A673 (cell line): ENCODE data around the gene CDK19. TPM values are rescaled to one million over a fixed set of nuclear protein-coding genes. Genes with fewer than 3 reads are reported as not detected.

Source experiments
- BruUV-seq: library from RNA; stranded (reverse); fragments of 400-500 nt; replicated peaks from 2 replicates; lab custom pipeline; 2021; lab: Mats Ljungman, UMichigan
- CTCF ChIA-PET: fragments of 300-600 bp; sonication (Branson Sonifier 250); formaldehyde crosslinking; loops from one replicate; lab custom pipeline; 2022; ENCODE audit warnings: antibody characterized with exemption; lab: Charles Lee
- POLR2A ChIA-PET: fragments of 300-600 bp; sonication (Branson Sonifier 250); formaldehyde crosslinking; loops from one replicate; lab custom pipeline; 2022; ENCODE audit warnings: antibody characterized with exemption; ENCODE audit not compliant: low non-redundant PET; lab: Charles Lee
- DNase-seq: peaks from one replicate; pipeline ENCODE4 v3.0.0-alpha.2; 2015; ENCODE audit warnings: low spot score
- H3K27ac ChIP-seq: fragments of 200-600 bp; sonication (generic); 2 replicates; pipeline ENCODE4 v1.5.1; 2016; ENCODE audit warnings: mixed run types, low read depth, mild to moderate bottlenecking, mixed read lengths, antibody characterized with exemption, low read length; ENCODE audit not compliant: poor library complexity, severe bottlenecking
- H3K27me3 ChIP-seq: fragments of 200-600 bp; sonication (generic); replicated peaks from 2 replicates; pipeline ENCODE4 v1.6.1; 2017; ENCODE audit warnings: mixed run types, low read depth, mild to moderate bottlenecking, mixed read lengths, antibody characterized with exemption, low read length; ENCODE audit not compliant: insufficient read depth, poor library complexity
- H3K36me3 ChIP-seq: fragments of 200-600 bp; sonication (generic); 2 replicates; pipeline ENCODE4 v1.6.1; 2016; ENCODE audit warnings: mixed run types, mild to moderate bottlenecking, mixed read lengths, antibody characterized with exemption, low read length; ENCODE audit not compliant: insufficient read depth, poor library complexity, severe bottlenecking
- H3K4me1 ChIP-seq: fragments of 200-600 bp; sonication (generic); 2 replicates; pipeline ENCODE4 v1.6.1; 2017; ENCODE audit warnings: mixed run types, mild to moderate bottlenecking, mixed read lengths, antibody characterized with exemption, low read length; ENCODE audit not compliant: insufficient read depth, poor library complexity, severe bottlenecking
- H3K4me3 ChIP-seq: fragments of 200-600 bp; sonication (generic); 2 replicates; pipeline ENCODE4 v1.5.1; 2016; ENCODE audit warnings: low read depth, mixed run types, mild to moderate bottlenecking, mixed read lengths, low read length; ENCODE audit not compliant: poor library complexity, severe bottlenecking
- H3K9me3 ChIP-seq: fragments of 200-600 bp; sonication (generic); 2 replicates; pipeline ENCODE4 v1.6.1; 2016; ENCODE audit warnings: mixed run types, low read depth, mild to moderate bottlenecking, mixed read lengths, antibody characterized with exemption, low read length; ENCODE audit not compliant: poor library complexity, severe bottlenecking
- CTCF ChIP-seq: fragments of 300-800, 200-600 bp; sonication (generic); conservative IDR thresholded peaks from 2 replicates; pipeline ENCODE4 v1.5.1; 2017; ENCODE audit warnings: low read depth, mild to moderate bottlenecking, antibody characterized with exemption, low read length, moderate library complexity, mixed read lengths
- EZH2 ChIP-seq: fragments of 200-600 bp; sonication (generic); IDR thresholded peaks from 2 replicates; pipeline ENCODE4 v1.6.1; 2017; ENCODE audit warnings: borderline replicate concordance, low read depth, mild to moderate bottlenecking, mixed read lengths, antibody characterized with exemption, low read length; ENCODE audit not compliant: poor library complexity, severe bottlenecking
- intact Hi-C: fragments of 100-400 bp; cut with micrococcal nuclease; formaldehyde crosslinking; loops from one replicate; pipeline ENCODE4 v1.10.0; 2022; ENCODE audit not compliant: unreplicated experiment
- total RNA-seq: library from RNA; stranded (reverse); gene quantifications from 2 replicates; pipeline ENCODE4 v1.2.3, GENCODE V29; 2021

Gene CDK19
- total RNA-seq, 1 experiment from 2014 or later, result 23.7 TPM

DNA sequence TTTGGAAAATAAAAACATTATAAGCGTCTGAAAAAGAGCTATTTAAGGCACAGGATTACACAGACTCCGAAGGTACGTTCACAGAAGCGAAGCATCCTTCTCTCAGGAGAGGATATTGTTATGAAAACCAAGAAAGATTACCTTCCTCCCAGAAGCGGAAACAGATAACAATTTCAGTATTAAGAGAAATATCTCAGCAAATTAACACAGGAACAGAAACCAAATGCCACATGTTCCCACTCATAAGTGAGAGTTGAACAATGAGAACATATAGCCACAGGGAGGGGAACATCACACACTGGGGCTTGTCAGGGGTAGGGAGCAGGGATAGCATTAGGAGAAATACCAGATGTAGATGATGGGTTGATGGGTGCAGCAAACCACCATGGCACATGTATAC lies 109.7 kb downstream of the CDK19 start:
- no peaks in the 10 kb centered on the region for H3K27me3 ChIP-seq
- no peak for TF ChIP-seq CTCF
- TF ChIP-seq EZH2, result no peak
- no peaks in the 10 kb centered on the region for H3K9me3 ChIP-seq
- no TSS peak for BruUV-seq
- no peaks in the 10 kb centered on the region for H3K36me3 ChIP-seq
- ChIA-PET POLR2A (no interaction called here), CTCF (no interaction called here)
- intact Hi-C loops, result no loop called here
- no peak overlapping the region for H3K4me3 ChIP-seq
- no peak for DNase-seq
- no peaks in the 10 kb centered on the region for H3K4me1 ChIP-seq
- H3K27ac ChIP-seq, result no peak overlapping the region

DNA sequence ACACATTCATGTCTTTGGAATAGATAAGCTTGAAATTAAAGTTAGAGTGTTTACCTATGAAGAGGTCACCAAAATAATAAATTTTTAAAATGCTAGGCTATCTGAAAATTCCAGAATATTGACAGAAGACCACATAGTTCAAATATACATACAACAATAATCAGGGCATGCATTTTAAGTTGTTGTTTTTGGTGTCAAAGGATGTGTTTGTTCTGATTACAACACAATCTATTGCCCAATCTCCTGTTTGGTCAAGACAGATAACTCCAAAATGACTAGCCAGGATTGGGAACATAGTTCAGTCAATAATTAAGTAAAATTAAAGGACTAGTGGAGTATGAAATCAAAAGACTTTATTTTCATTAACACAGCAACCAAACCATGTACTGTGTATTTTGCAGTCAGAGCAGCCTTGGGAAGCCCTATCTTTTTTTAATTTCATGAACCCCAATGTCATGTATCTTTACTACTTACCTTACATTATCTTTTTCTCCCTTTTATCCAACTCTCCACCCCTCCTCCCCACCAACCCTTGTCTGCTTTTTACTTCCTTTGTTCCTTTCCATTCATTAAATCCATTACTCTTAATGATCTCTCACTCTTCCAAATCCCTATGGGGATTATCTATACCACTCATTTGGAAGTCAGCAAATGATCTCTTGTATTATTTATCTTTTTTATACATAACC lies 111.2 kb downstream of the CDK19 start:
- CTCF ChIA-PET, result no interaction called here
- no peaks in the 10 kb centered on the region for H3K9me3 ChIP-seq
- H3K27ac ChIP-seq, result no peak overlapping the region
- H3K36me3 ChIP-seq, result no peaks in the 10 kb centered on the region
- POLR2A ChIA-PET, result no interaction called here
- H3K27me3 ChIP-seq, result no peaks in the 10 kb centered on the region
- H3K4me3 ChIP-seq, result no peak overlapping the region
- no TSS peak for BruUV-seq
- intact Hi-C loops, result no loop called here
- no peaks in the 10 kb centered on the region for H3K4me1 ChIP-seq
- TF ChIP-seq CTCF, result no peak
- no peak for TF ChIP-seq EZH2
- no peak for DNase-seq

GRCh38 chr6:110703010-110703905 lies 112.0 kb downstream of the CDK19 start:
- H3K9me3 ChIP-seq, result no peaks in the 10 kb centered on the region
- CTCF ChIA-PET, result no interaction called here
- H3K4me1 ChIP-seq, result no peaks in the 10 kb centered on the region
- intact Hi-C loops, result no loop called here
- no peak for DNase-seq
- no peak for TF ChIP-seq CTCF
- TF ChIP-seq EZH2, result no peak
- H3K4me3 ChIP-seq, result no peak overlapping the region
- no peaks in the 10 kb centered on the region for H3K36me3 ChIP-seq
- H3K27me3 ChIP-seq, result no peaks in the 10 kb centered on the region
- H3K27ac ChIP-seq, result no peak overlapping the region
- POLR2A ChIA-PET, result no interaction called here
- no TSS peak for BruUV-seq
